T-helper 1 cell treated with Interleukin-12 subunit alpha and Interleukin-12 subunit beta and Interleukin-4 antibody, amounts not matched to agents 30 μg/mL and 1 μg/mL, for 36 hours (primary cell): ENCODE results near the gene FAM107B.

Experiments
- H3K27ac Mint-ChIP-seq: one replicate; pipeline ENCODE4 v1.8.0; 2021; ENCODE audit warnings: mild to moderate bottlenecking, mixed read lengths
- H3K27me3 Mint-ChIP-seq: one replicate; pipeline ENCODE4 v1.8.0; 2021; ENCODE audit warnings: low read depth, mixed read lengths
- H3K36me3 Mint-ChIP-seq: one replicate; pipeline ENCODE4 v1.8.0; 2021; ENCODE audit warnings: low read depth, mixed read lengths
- H3K4me1 Mint-ChIP-seq: one replicate; pipeline ENCODE4 v1.8.0; 2021; ENCODE audit warnings: low read depth, mixed read lengths
- H3K4me3 Mint-ChIP-seq: one replicate; pipeline ENCODE4 v1.8.0; 2021; ENCODE audit warnings: mild to moderate bottlenecking, moderate library complexity, mixed read lengths
- H3K9me3 Mint-ChIP-seq: one replicate; pipeline ENCODE4 v1.8.0; 2021; ENCODE audit warnings: mixed read lengths

The FAM107B gene

DNA sequence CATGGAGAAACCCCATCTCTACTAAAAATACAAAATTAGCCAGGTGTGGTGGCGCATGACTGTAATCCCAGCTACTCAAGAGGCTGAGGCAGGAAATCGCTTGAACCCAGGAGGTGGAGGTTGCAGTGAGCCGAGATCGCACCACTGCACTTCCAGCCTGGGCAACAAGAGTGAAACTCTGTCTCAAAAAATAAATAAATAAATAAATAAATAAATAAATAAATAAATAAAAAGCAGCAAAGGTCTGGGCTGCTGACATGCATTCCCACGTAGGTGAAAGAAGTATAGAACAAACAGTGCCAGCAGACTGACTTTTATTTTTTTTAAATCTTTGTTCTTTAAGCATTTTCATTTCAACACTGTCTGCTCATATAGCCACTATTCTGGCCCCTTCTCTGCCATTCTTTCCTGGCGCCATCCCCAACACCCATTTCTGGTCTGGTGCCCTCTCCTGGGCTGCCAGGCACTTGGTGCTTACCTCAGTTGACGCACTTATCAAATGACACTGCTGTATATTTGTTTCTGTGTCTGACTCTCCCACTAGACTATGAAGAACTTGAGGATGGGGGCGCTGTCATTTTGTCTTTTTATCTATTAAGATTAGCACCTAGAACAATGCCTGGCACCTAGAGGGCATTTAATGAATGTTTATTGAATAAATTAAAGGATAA lies 15.6 kb downstream of the FAM107B start:
- H3K4me1 Mint-ChIP-seq, result peaks cover 8% of the 10 kb centered on the region
- no peak overlapping the region for H3K4me3 Mint-ChIP-seq
- peaks cover 1% of the 10 kb centered on the region for H3K36me3 Mint-ChIP-seq
- H3K27me3 Mint-ChIP-seq, result no peaks in the 10 kb centered on the region
- no peak overlapping the region for H3K27ac Mint-ChIP-seq
- H3K9me3 Mint-ChIP-seq, result no peaks in the 10 kb centered on the region

DNA sequence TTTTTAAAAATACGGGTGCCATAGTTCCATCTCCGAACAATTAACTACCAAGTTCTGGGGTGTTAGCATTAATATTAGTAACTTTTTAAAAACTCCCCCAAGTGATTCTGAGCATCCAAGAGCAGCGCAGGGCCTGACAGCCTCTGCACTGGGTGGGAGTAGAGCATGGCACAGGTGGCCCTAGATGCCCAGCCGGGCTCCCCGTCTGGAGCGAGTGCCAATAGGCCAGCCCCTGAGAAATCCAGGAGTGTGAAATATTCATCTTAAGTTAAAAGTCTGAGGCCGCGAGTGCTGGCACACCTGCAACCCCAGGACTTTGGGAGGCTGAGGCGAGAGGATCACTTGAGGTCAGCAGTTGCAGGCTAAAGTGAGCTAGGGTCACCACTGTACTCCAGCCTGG lies 16.2 kb downstream of the FAM107B start:
- H3K27ac Mint-ChIP-seq, result no peak overlapping the region
- no peak overlapping the region for H3K4me3 Mint-ChIP-seq
- H3K27me3 Mint-ChIP-seq, result no peaks in the 10 kb centered on the region
- H3K9me3 Mint-ChIP-seq, result no peaks in the 10 kb centered on the region
- H3K4me1 Mint-ChIP-seq, result peaks cover 8% of the 10 kb centered on the region
- peaks cover 1% of the 10 kb centered on the region for H3K36me3 Mint-ChIP-seq

DNA sequence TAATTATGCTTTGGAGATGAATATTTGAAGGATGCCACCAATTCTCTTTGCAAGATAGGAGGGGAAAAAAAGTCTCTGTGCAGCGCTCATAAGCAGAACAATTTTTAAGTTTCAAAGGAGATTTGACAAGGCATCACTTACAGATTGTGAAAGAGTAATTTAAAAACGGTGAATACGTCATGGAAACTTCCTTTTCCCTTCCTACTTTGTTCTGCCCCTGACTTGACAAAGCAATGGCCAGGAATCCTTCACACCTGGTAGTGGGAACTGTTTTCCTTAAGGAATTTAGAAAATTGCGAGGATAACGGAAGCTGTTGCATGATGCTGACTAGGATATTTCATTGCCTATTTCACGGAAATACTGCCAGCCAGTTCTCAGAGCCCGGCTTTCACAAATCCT lies 16.7 kb downstream of the FAM107B start:
- H3K9me3 Mint-ChIP-seq, result no peaks in the 10 kb centered on the region
- no peaks in the 10 kb centered on the region for H3K27me3 Mint-ChIP-seq
- peak overlapping the region; percentile 16 for H3K27ac Mint-ChIP-seq
- peaks cover 1% of the 10 kb centered on the region for H3K36me3 Mint-ChIP-seq
- no peak overlapping the region for H3K4me3 Mint-ChIP-seq
- peaks cover 8% of the 10 kb centered on the region for H3K4me1 Mint-ChIP-seq

GRCh38 chr10:14757394-14757793 lies 17.3 kb downstream of the FAM107B start:
- no peaks in the 10 kb centered on the region for H3K9me3 Mint-ChIP-seq
- H3K27ac Mint-ChIP-seq, result peak overlapping the region; percentile 16
- H3K4me3 Mint-ChIP-seq, result no peak overlapping the region
- H3K36me3 Mint-ChIP-seq, result peaks cover 1% of the 10 kb centered on the region
- H3K27me3 Mint-ChIP-seq, result no peaks in the 10 kb centered on the region
- peaks cover 8% of the 10 kb centered on the region for H3K4me1 Mint-ChIP-seq

DNA sequence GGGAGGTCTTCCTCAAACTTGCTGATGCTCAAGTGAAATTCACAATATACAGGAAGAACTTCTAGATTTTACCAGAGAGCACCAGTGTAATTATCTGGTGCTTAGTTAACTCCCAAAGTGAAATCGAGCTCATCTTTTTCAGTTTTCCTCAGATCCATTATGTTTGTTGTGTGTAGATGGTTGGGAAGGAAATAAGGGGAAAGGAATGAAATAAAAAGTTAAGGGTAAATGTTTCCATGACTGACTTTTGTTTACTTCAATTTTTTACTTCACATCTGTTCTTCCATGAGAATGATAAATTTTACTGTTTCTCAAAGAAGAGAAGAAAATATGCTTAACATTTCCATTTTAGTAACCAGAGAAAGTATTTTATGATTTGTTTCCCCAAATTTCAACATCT lies 21.3 kb downstream of the FAM107B start:
- H3K27me3 Mint-ChIP-seq, result no peaks in the 10 kb centered on the region
- H3K9me3 Mint-ChIP-seq, result no peaks in the 10 kb centered on the region
- peaks cover 6% of the 10 kb centered on the region for H3K4me1 Mint-ChIP-seq
- no peak overlapping the region for H3K4me3 Mint-ChIP-seq
- H3K27ac Mint-ChIP-seq, result no peak overlapping the region
- H3K36me3 Mint-ChIP-seq, result peaks cover 1% of the 10 kb centered on the region

DNA sequence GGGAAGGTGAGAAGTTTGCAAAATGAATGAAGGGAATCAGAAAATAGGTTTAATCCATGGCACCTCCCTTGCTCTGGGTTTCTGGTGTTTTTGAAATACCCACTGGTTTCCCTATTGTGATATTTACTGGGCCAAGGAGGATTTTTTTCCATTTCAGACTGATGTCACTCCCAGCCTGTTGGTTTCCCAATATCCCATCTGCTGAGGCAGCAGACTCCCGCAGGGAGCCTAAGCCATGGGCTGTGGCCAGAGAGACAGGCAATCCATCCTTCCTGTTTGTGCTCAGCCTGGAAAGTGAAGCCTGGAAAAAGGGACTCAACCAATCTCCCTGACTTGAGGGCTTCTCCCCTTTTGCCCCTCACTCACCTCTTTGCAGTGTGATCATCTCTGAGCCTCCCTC lies 22.8 kb downstream of the FAM107B start:
- no peak overlapping the region for H3K27ac Mint-ChIP-seq

GRCh38 chr10:14751014-14751896 lies 23.4 kb downstream of the FAM107B start:
- Mint-ChIP-seq H3K36me3 (no peaks in the 10 kb centered on the region), H3K9me3 (peaks cover 4% of the 10 kb centered on the region), H3K27me3 (no peaks in the 10 kb centered on the region), H3K4me3 (no peak overlapping the region), H3K4me1 (no peaks in the 10 kb centered on the region), H3K27ac (no peak overlapping the region)

More for the DNA sequence above, 22.8 kb downstream of the FAM107B start:
- peaks cover 3% of the 10 kb centered on the region for H3K9me3 Mint-ChIP-seq
- H3K27me3 Mint-ChIP-seq, result no peaks in the 10 kb centered on the region
- no peak overlapping the region for H3K4me3 Mint-ChIP-seq
- H3K4me1 Mint-ChIP-seq, result no peaks in the 10 kb centered on the region
- no peaks in the 10 kb centered on the region for H3K36me3 Mint-ChIP-seq

DNA sequence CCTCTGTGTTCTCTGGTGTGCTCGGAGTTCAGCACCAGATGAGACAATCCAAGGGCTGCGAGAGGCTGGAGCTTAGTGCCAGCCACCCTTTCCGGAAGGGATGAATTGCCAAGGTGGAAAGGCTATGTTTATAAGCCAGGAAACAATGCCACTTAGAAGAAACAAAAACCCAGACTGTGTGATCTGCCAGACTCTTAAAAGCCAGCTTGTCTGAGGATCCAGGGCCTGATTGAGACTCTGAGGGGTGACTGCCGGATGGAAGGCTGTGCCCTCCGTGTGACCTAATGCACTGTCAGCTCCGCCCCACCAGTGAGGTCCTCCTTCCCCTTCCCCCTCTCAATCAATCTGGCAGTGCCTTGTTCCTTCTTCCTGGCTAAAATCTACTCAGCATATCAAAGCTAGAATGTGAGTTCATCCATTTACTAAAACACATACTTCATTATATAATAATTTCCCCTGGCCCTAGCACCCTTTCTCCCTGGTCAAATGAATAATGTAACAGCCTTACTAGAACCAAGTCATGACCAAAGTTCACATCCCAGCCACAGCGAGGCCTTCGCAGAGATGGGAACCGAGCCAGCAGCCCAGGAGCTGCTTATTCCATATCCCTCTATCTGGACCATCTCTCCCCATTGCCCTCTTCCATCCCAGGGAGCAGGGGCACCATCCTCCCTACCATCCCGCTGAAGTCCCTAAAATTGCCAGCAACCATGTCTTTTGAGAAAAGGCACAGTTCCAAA lies 25.5 kb downstream of the FAM107B start:
- Mint-ChIP-seq H3K27me3 (no peaks in the 10 kb centered on the region), H3K4me3 (no peak overlapping the region), H3K4me1 (no peaks in the 10 kb centered on the region), H3K9me3 (peaks cover 18% of the 10 kb centered on the region), H3K27ac (no peak overlapping the region), H3K36me3 (peaks cover 6% of the 10 kb centered on the region)

DNA sequence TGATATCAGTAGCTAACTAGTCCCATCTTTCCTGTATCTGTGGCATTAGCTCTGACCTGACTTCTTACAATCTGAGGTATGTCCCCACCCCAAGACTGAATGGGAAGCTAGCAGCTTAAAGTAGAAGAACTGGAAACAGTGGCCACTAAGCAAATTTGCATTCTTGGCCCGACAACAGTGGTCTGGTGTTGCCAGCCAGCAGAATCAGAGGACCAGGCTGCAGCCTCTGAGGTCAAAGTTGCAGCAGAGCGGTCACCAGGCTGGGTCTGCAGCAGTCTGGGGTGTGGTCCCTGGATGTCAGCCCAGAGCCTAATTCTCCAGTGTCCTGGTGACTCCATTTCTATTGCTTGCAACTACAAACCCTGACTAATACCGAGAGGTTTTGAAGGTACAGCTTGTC lies 26.3 kb downstream of the FAM107B start:
- Mint-ChIP-seq H3K4me3 (no peak overlapping the region), H3K36me3 (peaks cover 9% of the 10 kb centered on the region), H3K27me3 (no peaks in the 10 kb centered on the region), H3K4me1 (peaks cover 5% of the 10 kb centered on the region), H3K27ac (no peak overlapping the region), H3K9me3 (peaks cover 25% of the 10 kb centered on the region)

GRCh38 chr10:14742815-14743214 lies 31.9 kb downstream of the FAM107B start:
- Mint-ChIP-seq H3K9me3 (peaks cover 25% of the 10 kb centered on the region), H3K36me3 (peaks cover 11% of the 10 kb centered on the region), H3K27me3 (no peaks in the 10 kb centered on the region), H3K4me1 (peaks cover 19% of the 10 kb centered on the region), H3K4me3 (peak overlapping the region; percentile 25), H3K27ac (peak overlapping the region; percentile 58)

DNA sequence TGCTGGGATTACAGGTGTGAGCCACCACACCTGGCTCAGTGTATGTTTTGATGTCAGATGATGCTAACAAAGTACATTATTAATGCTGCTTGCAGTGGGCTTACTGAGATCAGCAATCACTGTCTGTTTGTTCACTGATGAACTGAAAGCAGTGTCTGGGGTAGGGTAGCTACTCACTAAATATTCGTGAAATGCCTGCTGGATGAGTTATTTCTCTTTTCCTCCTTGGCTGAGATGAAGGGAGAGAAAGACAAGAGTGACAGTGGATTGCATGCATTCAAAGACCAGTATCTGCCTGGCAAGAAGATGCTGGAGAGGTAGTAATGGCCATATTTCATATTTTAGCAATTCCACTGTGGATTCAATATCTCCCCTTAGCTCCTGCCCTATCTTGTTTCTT lies 32.3 kb downstream of the FAM107B start:
- peak overlapping the region; percentile 58 for H3K27ac Mint-ChIP-seq
- H3K4me1 Mint-ChIP-seq, result peaks cover 19% of the 10 kb centered on the region
- peak overlapping the region; percentile 25 for H3K4me3 Mint-ChIP-seq
- peaks cover 11% of the 10 kb centered on the region for H3K36me3 Mint-ChIP-seq
- peaks cover 25% of the 10 kb centered on the region for H3K9me3 Mint-ChIP-seq
- no peaks in the 10 kb centered on the region for H3K27me3 Mint-ChIP-seq

- no peaks in the 10 kb centered on the region for H3K27me3 Mint-ChIP-seq
- H3K9me3 Mint-ChIP-seq, result peaks cover 16% of the 10 kb centered on the region
- H3K4me3 Mint-ChIP-seq, result no peak overlapping the region
- H3K36me3 Mint-ChIP-seq, result peaks cover 11% of the 10 kb centered on the region
- no peak overlapping the region for H3K27ac Mint-ChIP-seq
- H3K4me1 Mint-ChIP-seq, result peaks cover 25% of the 10 kb centered on the region
Observed at GRCh38 chr10:14740684-14741247, 33.9 kb downstream of the FAM107B start.

- Mint-ChIP-seq H3K27me3 (no peaks in the 10 kb centered on the region), H3K9me3 (no peaks in the 10 kb centered on the region), H3K27ac (no peak overlapping the region), H3K4me1 (peaks cover 18% of the 10 kb centered on the region), H3K36me3 (peaks cover 1% of the 10 kb centered on the region), H3K4me3 (no peak overlapping the region)
Observed at GRCh38 chr10:14737808-14738545, 36.7 kb downstream of the FAM107B start.

GRCh38 chr10:14736600-14737081 lies 38.1 kb downstream of the FAM107B start:
- Mint-ChIP-seq H3K27ac (no peak overlapping the region), H3K4me3 (no peak overlapping the region), H3K27me3 (no peaks in the 10 kb centered on the region), H3K4me1 (peaks cover 16% of the 10 kb centered on the region), H3K36me3 (no peaks in the 10 kb centered on the region), H3K9me3 (no peaks in the 10 kb centered on the region)
